Measurements from ENCODE around the gene PTPRG. TPM values are rescaled to one million over a fixed set of nuclear protein-coding genes. Genes with fewer than 3 reads are reported as not detected.

The PTPRG gene
- total and polyA plus RNA-seq, 5 experiments from 2014 or later = not detected

DNA sequence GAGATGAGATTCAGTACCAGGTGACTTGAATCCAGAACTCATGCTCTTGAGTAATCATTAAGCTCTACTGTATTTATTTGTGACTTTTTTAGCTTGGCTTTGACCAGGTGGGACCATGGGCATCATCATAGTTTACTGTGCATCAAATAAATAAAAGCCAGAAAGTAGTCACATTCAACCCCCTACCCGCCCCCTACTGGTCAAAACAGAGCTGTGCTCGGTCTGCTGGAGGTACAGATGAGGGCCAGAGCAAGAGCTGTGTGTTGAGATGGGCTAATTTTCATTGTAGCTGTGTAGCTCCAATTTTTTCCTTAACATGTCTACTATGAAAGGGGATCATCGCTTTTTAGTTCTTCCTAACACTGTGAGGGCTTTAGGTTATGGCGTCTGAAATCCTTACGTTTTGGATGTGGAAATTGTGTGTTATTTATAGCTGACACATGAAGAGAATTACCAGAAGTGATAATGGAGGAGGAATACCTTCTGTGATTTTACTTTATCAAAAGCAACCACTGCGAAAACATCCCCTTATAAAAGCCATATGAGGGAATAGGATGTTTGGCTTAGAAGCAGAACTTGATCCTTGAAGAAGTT lies 375.1 kb downstream of the PTPRG start:
- DNase-seq (peak in 5 of 10 donors; percentile 3 to 23 (median 10)), ATAC-seq (no peak)
- Mint-ChIP-seq H3K4me3 (no peak overlapping the region), H3K27me3 (peaks cover 0 to 14% (median 4%) of the 10 kb centered on the region in 5 donors), H3K9me3 (peaks cover 0 to 10% (median 0%) of the 10 kb centered on the region in 9 donors), H3K27ac (no peak overlapping the region), H3K4me1 (no peaks in the 10 kb centered on the region), H3K36me3 (no peaks in the 10 kb centered on the region)
- POLR2A ChIA-PET = no interaction called here

DNA sequence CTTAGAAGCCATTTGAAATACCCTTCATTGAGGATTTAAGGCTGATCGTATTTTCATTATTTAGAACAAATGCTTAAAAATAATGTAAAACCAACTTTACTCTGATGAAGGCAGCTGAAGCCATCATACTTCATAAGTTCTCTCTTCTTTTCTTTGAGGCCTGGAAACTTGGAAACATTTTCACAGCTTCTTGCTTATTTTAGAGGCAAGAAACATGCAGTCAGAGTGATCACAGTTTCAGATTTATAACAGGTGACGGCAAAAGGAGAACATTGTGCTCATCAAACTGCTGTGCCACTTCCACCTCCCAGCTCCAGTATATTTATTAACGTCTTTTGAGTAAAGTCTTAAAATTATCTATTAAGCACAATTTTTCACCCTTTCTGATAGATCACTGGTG lies 376.1 kb downstream of the PTPRG start:
- no peak overlapping the region for H3K27ac Mint-ChIP-seq
- DNase-seq = no peak
- H3K9me3 Mint-ChIP-seq = peaks cover 0 to 10% (median 0%) of the 10 kb centered on the region in 9 donors
- H3K36me3 Mint-ChIP-seq = no peaks in the 10 kb centered on the region
- POLR2A ChIA-PET = interaction anchor here (0.7 kb wide), 1 partner anchor 254 kb away, joined by 3 read pairs; no protein-coding TSS in a partner anchor
- peaks cover 0 to 11% (median 2%) of the 10 kb centered on the region in 5 donors for H3K27me3 Mint-ChIP-seq
- ATAC-seq = no peak
- H3K4me3 Mint-ChIP-seq = no peak overlapping the region
- no peaks in the 10 kb centered on the region for H3K4me1 Mint-ChIP-seq

DNA sequence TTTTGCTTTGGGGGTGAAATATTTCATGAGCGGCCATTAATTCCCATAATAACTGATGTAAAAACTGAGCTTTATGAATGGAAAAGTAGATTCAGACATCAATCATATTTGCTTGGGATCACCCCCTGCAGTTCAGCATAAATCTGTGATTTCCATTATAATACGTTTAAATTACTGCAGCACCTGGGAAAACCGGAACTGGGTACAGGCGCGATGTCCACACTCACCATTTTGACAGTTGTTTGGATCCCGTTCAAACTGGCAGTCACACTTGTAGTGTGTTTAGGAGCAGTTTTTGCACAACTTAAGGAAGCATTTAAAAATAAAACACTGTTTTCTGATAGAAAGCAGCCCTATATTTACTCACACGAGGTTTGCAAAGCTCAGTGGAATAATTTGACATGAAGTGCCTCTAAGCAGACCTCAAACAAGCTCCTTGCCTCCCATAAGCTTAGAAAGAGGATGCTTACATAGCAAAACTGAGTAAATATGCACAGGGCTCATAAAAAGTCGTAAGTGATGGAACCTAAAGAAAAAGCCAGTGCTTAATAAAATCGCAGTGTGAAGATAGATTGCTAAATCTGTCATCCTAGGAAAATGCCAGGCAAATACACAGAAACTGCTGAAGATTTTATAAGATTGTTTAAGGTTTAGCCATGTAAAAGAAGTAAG lies 377.6 kb downstream of the PTPRG start:
- no peak for ATAC-seq
- no peak overlapping the region for H3K27ac Mint-ChIP-seq
- H3K4me1 Mint-ChIP-seq = no peaks in the 10 kb centered on the region
- H3K4me3 Mint-ChIP-seq = no peak overlapping the region
- no peak for DNase-seq
- no peaks in the 10 kb centered on the region for H3K36me3 Mint-ChIP-seq
- peaks cover 0 to 10% (median 0%) of the 10 kb centered on the region in 9 donors for H3K9me3 Mint-ChIP-seq
- POLR2A ChIA-PET = no interaction called here
- H3K27me3 Mint-ChIP-seq = peaks cover 0 to 11% (median 2%) of the 10 kb centered on the region in 5 donors

DNA sequence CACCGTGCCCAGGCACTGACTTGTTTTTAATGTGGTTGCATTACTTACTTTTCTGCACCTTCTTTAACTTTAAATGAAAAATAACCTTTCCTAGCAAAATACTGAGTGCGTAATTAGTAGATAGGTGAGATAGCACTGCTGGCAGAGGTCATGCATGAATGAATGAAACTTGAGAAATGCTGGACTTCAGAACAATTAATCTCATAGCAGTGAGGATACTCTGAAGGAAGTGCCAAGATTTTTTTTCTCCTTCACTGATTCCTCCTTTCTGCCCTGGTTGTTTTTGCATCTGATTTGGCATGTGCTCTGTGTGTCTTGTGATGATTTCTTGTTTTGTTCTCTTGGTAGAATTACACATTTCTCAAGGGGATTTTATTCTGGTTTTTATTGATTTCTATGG lies 378.9 kb downstream of the PTPRG start:
- peaks cover 0 to 3% (median 1%) of the 10 kb centered on the region in 5 donors for H3K27me3 Mint-ChIP-seq
- DNase-seq = no peak
- POLR2A ChIA-PET = no interaction called here
- H3K9me3 Mint-ChIP-seq = peaks cover 0 to 3% (median 0%) of the 10 kb centered on the region in 9 donors
- ATAC-seq = no peak
- peak overlapping the region in 1 of 10 donors; percentile 46 for H3K27ac Mint-ChIP-seq
- no peak overlapping the region for H3K4me3 Mint-ChIP-seq
- no peaks in the 10 kb centered on the region for H3K4me1 Mint-ChIP-seq
- no peaks in the 10 kb centered on the region for H3K36me3 Mint-ChIP-seq

DNA sequence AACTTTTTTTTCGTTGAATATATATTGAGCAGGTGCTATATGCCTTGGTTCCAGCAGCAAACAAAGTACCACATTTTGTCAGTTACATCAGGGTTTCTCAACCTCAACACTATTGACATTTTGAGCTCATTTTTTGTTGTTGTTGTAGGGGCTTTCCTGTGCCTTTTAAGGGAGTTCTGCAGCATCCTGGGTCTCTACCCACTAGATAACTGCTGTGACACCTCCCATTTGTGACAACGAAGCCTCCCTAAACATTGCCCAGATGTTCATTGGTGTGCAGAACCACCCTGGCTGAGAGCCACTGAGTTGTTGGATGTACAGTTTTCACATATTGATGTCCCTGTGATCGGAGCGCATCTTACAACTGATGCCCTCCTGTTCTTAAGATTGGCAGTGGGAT lies 382.6 kb downstream of the PTPRG start:
- H3K27ac Mint-ChIP-seq = no peak overlapping the region
- H3K9me3 Mint-ChIP-seq = peaks cover 0 to 3% (median 0%) of the 10 kb centered on the region in 9 donors
- H3K27me3 Mint-ChIP-seq = peaks cover 0 to 2% (median 0%) of the 10 kb centered on the region in 5 donors
- ATAC-seq (no peak), DNase-seq (no peak)
- no peaks in the 10 kb centered on the region for H3K36me3 Mint-ChIP-seq
- no peak overlapping the region for H3K4me3 Mint-ChIP-seq
- no peaks in the 10 kb centered on the region for H3K4me1 Mint-ChIP-seq
- POLR2A ChIA-PET = no interaction called here

DNA sequence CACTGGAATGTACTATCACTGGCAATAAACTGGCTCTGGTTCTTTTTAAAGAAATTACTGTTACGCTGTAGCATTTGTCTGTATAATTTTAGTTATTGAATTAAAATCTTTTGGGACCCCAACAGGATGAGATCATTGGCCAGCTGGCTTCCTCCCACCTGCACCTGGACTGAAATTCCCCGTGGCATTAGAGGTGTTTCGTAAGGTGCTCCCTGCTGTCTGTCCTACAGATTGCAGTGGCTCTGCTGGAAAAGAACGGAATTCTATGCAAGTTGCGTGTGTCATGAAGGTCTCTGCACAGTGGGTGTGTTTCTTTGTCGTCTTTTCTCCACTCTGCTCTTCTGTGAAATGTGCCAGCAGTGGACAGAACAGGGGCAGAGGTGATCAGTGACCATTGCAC lies 383.4 kb downstream of the PTPRG start:
- Mint-ChIP-seq H3K9me3 (peaks cover 0 to 3% (median 0%) of the 10 kb centered on the region in 9 donors), H3K4me1 (no peaks in the 10 kb centered on the region), H3K27ac (peak overlapping the region in 1 of 10 donors; percentile 18), H3K27me3 (peaks cover 0 to 2% (median 0%) of the 10 kb centered on the region in 5 donors), H3K4me3 (no peak overlapping the region), H3K36me3 (no peaks in the 10 kb centered on the region)
- ATAC-seq (no peak), DNase-seq (no peak)
- POLR2A ChIA-PET = no interaction called here

DNA sequence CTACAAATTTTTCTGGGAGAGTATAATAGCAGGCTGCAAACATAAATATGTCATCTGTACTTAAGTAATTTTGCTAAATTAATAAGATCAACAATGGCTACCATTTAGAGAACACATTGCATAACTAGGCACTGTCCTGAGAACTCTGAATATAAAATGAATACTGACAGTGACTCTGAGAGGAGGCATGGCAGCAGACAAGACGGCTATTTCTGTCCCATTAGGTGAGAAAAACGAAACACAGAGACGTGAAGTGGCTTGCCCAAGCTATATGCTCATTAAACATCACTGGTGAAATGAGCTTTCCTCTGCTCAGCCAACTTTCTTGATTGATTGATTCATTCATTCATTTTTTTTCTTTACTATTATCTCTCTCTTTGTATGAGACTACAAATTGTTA lies 384.3 kb downstream of the PTPRG start:
- no peaks in the 10 kb centered on the region for H3K27me3 Mint-ChIP-seq
- H3K36me3 Mint-ChIP-seq = no peaks in the 10 kb centered on the region
- no peak overlapping the region for H3K4me3 Mint-ChIP-seq
- H3K9me3 Mint-ChIP-seq = peaks cover 0 to 6% (median 0%) of the 10 kb centered on the region in 9 donors
- no peak for DNase-seq
- no peak overlapping the region for H3K27ac Mint-ChIP-seq
- POLR2A ChIA-PET = no interaction called here
- no peak for ATAC-seq
- no peaks in the 10 kb centered on the region for H3K4me1 Mint-ChIP-seq

DNA sequence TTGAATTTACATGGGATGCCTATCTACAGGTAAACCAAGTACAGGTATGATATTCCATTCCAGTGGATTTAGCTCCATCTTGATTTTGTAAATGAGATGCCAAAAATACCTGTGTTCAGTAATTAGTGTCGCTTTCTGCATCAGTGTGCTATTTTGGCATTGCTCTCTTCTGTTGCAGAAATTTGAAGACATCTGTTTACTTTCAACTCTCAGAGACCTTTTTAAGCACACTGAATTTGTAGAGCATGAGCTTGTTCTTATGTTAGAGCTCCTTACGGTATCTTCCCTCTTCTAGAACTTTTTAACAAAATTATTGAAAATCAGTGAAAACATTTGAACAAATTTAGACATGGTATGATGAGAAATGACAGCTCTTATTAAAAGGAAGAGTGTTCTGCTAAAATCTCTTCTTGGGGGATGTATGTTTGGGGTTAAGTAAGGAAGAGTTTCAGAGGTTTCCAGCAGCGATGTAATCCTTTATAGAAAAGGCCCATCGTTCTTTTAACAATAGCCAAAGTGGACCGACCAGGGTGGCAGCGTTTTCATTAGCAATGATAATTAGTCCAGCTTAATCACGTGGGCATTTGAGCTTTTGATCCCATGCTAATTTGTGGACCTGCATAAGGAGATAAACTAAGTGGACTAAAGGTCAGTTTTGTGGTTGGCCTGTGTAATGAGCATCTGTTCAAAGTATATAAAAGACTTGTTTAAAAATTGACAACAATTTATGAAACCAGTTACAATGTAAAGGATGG lies 385.4 kb downstream of the PTPRG start:
- Mint-ChIP-seq H3K27ac (no peak overlapping the region), H3K9me3 (peaks cover 0 to 6% (median 0%) of the 10 kb centered on the region in 9 donors), H3K4me1 (no peaks in the 10 kb centered on the region), H3K36me3 (no peaks in the 10 kb centered on the region), H3K27me3 (no peaks in the 10 kb centered on the region), H3K4me3 (no peak overlapping the region)
- DNase-seq = no peak
- ATAC-seq = no peak
- POLR2A ChIA-PET = no interaction called here

DNA sequence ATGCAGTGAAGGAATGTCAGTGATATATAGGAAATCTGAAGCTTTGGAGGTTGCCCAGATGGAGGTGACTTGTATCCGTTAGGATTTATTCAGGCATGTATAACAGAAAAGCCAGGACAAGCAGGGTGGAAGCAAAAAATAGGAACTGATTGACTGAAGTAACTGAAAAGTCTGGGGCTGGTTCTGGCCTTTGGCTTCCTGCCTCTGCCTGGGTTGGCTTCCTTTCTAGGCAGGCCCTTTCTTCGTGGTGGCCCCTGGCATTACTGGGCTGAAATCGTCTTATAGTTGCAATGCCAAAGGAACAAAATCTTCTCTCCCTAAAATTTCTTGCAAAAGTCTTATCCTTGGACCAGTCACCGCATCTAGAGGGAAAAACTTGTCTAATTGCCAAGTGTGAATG lies 386.1 kb downstream of the PTPRG start:
- Mint-ChIP-seq H3K9me3 (peaks cover 0 to 6% (median 0%) of the 10 kb centered on the region in 9 donors), H3K27me3 (no peaks in the 10 kb centered on the region), H3K27ac (no peak overlapping the region), H3K4me1 (no peaks in the 10 kb centered on the region), H3K4me3 (no peak overlapping the region), H3K36me3 (no peaks in the 10 kb centered on the region)
- POLR2A ChIA-PET = no interaction called here
- no peak for DNase-seq
- no peak for ATAC-seq

DNA sequence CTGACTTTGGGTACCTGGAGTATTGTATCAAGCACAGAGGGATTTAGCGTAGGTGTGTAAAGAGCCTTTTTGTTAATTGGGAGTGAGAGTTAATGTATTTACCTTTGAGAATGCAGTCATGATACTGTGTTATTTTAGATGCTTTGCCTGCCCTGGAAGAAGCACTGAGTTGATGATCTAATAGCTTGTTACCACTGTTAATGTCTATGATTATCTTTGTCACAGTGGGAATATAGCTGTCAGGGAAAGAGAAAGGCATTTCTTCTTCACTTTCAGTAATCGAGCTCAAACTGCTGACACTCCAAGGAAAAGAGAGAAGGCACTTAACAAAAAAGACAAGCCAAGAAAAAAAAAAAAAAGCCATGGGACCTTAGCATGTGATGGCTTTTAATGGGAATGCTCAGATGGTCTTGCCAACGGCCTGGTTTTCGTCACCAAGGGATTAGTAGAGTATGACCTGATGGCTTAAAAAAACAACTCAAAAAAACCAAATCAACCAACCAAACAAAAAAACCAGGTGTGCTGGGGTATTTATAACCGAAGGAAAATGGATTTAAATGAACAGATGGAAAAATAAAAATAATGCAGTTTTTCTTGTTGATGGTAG lies 387.4 kb downstream of the PTPRG start:
- no peaks in the 10 kb centered on the region for H3K36me3 Mint-ChIP-seq
- no peaks in the 10 kb centered on the region for H3K27me3 Mint-ChIP-seq
- H3K4me1 Mint-ChIP-seq = no peaks in the 10 kb centered on the region
- H3K27ac Mint-ChIP-seq = no peak overlapping the region
- DNase-seq (no peak), ATAC-seq (no peak)
- no peak overlapping the region for H3K4me3 Mint-ChIP-seq
- H3K9me3 Mint-ChIP-seq = peaks cover 0 to 2% (median 0%) of the 10 kb centered on the region in 9 donors
- POLR2A ChIA-PET = no interaction called here

DNA sequence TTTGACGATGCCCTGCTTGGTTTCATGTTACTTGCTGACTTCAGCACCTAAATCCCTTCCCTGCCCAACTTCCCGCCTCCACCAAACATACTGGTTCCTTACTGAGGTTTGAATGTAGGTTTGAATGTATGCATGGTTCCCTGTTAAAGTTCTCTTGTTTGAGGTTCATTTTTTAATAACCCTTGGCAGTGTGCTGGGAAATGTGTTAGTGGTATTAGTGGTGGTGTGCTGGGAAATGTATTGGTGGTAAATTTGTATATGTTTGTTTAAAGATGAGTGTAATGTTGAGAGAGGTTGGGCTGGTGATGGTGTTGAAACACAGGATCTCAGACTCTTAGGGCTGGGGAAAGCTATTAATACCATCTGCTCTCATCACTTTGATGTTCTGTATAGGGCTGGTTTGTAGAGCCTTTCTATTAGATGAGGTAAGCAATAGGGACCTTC lies 392.7 kb downstream of the PTPRG start:
- Mint-ChIP-seq H3K4me3 (no peak overlapping the region), H3K27me3 (peaks cover 0 to 2% (median 0%) of the 10 kb centered on the region in 5 donors), H3K36me3 (no peaks in the 10 kb centered on the region), H3K9me3 (peaks cover 0 to 2% (median 0%) of the 10 kb centered on the region in 9 donors), H3K4me1 (no peaks in the 10 kb centered on the region), H3K27ac (no peak overlapping the region)
- DNase-seq = no peak
- POLR2A ChIA-PET = no interaction called here
- ATAC-seq = no peak

DNA sequence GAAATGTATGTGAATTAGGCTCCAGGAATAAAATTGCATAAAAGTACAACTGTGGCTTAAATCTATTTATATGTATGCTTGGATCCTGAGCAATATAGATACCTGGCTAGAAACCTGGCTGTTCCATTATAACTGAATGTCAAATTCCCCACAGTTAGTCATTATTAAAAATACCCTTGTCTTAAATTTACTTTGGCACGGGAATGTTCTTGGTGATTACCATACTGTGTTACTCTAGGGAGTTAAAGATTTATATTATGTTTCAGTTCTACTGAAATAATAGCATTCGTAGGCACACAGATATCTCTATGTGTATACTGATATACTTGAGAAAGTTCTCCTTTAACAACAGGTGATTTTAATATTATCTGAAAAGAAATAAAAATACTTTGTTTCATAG lies 394.1 kb downstream of the PTPRG start:
- H3K27me3 Mint-ChIP-seq = peaks cover 0 to 9% (median 2%) of the 10 kb centered on the region in 5 donors
- no peaks in the 10 kb centered on the region for H3K36me3 Mint-ChIP-seq
- DNase-seq (no peak), ATAC-seq (no peak)
- H3K27ac Mint-ChIP-seq = no peak overlapping the region
- POLR2A ChIA-PET = no interaction called here
- H3K4me3 Mint-ChIP-seq = no peak overlapping the region
- no peaks in the 10 kb centered on the region for H3K9me3 Mint-ChIP-seq
- H3K4me1 Mint-ChIP-seq = no peaks in the 10 kb centered on the region

DNA sequence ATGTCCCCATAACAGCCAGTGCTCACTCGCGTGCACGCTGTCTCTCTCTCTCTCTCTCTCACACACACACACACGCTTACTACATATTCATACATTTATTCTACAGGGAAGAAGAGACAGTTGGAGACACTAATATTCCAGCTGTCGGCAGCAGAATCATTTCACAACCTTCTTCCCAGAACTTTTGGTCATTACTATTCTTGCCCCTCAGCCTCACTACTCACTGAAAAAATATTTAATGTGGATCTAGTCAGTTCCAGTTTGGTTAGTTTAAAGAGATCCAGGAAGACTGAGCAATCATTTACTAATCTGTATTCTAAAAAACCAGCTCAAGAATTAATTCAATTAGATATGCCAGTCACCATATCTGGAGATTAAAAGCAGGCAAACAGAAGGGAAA lies 394.9 kb downstream of the PTPRG start:
- Mint-ChIP-seq H3K27ac (no peak overlapping the region), H3K9me3 (no peaks in the 10 kb centered on the region), H3K27me3 (peaks cover 0 to 9% (median 2%) of the 10 kb centered on the region in 5 donors), H3K4me3 (no peak overlapping the region), H3K36me3 (no peaks in the 10 kb centered on the region), H3K4me1 (no peaks in the 10 kb centered on the region)
- POLR2A ChIA-PET = no interaction called here
- DNase-seq (no peak), ATAC-seq (no peak)
